ENCODE measurements around the gene CABLES2.

Gene CABLES2

GRCh38 chr20:62395311-62396242, 11.5 kb downstream of the CABLES2 start:
- no peak for DNase-seq (ENCODE audit: low read depth)
- TF ChIP-seq CTCF (IDR thresholded peaks at IDR 0.05; ENCODE audit: low read depth, low read length, missing control alignments): peak; percentile 29
- H3K4me3 ChIP-seq (ENCODE audit: low read depth, low read length): no peak overlapping the region

- no peak for DNase-seq (ENCODE audit: low read depth)
- H3K4me3 ChIP-seq (ENCODE audit: low read depth, low read length): no peak overlapping the region
- TF ChIP-seq CTCF (IDR thresholded peaks at IDR 0.05; ENCODE audit: low read depth, low read length, missing control alignments): no peak
Measured at GRCh38 chr20:62394248-62395245, 12.5 kb downstream of the CABLES2 start.

GRCh38 chr20:62393830-62394229, 13.3 kb downstream of the CABLES2 start:
- no peak for TF ChIP-seq CTCF (IDR thresholded peaks at IDR 0.05; ENCODE audit: low read depth, low read length, missing control alignments)
- DNase-seq (ENCODE audit: low read depth): no peak
- no peak overlapping the region for H3K4me3 ChIP-seq (ENCODE audit: low read depth, low read length)

GRCh38 chr20:62393335-62393665, 13.8 kb downstream of the CABLES2 start:
- TF ChIP-seq CTCF (IDR thresholded peaks at IDR 0.05; ENCODE audit: low read depth, low read length, missing control alignments): no peak
- no peak overlapping the region for H3K4me3 ChIP-seq (ENCODE audit: low read depth, low read length)
- DNase-seq (ENCODE audit: low read depth): no peak

- H3K4me3 ChIP-seq (ENCODE audit: low read depth, low read length): no peak overlapping the region
- no peak for TF ChIP-seq CTCF (IDR thresholded peaks at IDR 0.05; ENCODE audit: low read depth, low read length, missing control alignments)
- no peak for DNase-seq (ENCODE audit: low read depth)
Measured at GRCh38 chr20:62392621-62393334, 14.3 kb downstream of the CABLES2 start.

- DNase-seq (ENCODE audit: low read depth): no peak
- no peak for TF ChIP-seq CTCF (IDR thresholded peaks at IDR 0.05; ENCODE audit: low read depth, low read length, missing control alignments)
- no peak overlapping the region for H3K4me3 ChIP-seq (ENCODE audit: low read depth, low read length)
Measured at GRCh38 chr20:62392077-62392418, 15.0 kb downstream of the CABLES2 start.
